ENCODE data around the gene CD160.

CD160 gene

DNA sequence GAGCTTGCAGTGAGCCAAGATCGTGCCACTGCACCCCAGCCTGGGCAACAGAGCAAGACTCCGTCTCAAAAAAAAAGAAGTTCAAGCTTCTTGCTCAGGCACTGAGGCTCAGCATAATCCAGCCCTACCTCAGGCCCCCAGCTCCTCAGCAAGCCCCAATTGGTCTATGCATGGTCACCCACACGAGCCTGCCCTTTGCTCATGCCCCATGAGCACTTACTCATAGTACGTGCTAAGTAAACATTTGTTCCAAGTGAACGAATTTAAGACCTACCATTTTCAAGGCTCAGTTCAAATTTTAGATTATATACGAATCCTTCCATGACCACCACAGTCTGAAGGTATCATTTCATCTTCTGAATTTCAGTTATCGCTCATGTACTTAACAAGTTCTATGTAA, 16.5 kb upstream of the CD160 start:
- TF ChIP-seq, protein P1, sequence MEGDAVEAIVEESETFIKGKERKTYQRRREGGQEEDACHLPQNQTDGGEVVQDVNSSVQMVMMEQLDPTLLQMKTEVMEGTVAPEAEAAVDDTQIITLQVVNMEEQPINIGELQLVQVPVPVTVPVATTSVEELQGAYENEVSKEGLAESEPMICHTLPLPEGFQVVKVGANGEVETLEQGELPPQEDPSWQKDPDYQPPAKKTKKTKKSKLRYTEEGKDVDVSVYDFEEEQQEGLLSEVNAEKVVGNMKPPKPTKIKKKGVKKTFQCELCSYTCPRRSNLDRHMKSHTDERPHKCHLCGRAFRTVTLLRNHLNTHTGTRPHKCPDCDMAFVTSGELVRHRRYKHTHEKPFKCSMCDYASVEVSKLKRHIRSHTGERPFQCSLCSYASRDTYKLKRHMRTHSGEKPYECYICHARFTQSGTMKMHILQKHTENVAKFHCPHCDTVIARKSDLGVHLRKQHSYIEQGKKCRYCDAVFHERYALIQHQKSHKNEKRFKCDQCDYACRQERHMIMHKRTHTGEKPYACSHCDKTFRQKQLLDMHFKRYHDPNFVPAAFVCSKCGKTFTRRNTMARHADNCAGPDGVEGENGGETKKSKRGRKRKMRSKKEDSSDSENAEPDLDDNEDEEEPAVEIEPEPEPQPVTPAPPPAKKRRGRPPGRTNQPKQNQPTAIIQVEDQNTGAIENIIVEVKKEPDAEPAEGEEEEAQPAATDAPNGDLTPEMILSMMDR (IDR thresholded peaks at IDR 0.05; ENCODE audit: low read depth, low read length, missing control alignments) = no peak
- no peak overlapping the region for H3K4me3 ChIP-seq (ENCODE audit: low read depth, low read length)
- DNase-seq (ENCODE audit: low read depth) = no peak

DNA sequence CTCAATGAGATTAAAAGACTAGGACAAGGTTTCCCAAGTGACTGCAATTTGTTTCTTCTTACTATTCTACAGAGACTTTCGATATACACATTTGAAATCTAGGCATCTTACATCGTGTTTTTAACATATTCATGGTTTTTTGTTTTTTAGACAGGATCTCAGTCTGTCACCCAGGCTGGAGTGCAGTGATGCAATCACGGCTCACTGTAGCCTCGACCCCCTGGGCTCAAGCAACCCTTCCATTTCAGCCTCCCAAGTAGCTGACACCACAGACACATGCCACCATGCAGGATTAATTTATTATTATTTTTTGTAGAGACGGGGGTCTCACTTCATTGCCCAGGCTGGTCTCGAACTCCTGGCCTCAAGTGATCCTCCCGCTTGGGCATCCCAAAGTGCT, 13.7 kb upstream of the CD160 start:
- H3K4me3 ChIP-seq (ENCODE audit: low read depth, low read length) = no peak overlapping the region
- TF ChIP-seq, protein P1 (IDR thresholded peaks at IDR 0.05; ENCODE audit: low read depth, low read length, missing control alignments) = no peak
- DNase-seq (ENCODE audit: low read depth) = no peak

DNA sequence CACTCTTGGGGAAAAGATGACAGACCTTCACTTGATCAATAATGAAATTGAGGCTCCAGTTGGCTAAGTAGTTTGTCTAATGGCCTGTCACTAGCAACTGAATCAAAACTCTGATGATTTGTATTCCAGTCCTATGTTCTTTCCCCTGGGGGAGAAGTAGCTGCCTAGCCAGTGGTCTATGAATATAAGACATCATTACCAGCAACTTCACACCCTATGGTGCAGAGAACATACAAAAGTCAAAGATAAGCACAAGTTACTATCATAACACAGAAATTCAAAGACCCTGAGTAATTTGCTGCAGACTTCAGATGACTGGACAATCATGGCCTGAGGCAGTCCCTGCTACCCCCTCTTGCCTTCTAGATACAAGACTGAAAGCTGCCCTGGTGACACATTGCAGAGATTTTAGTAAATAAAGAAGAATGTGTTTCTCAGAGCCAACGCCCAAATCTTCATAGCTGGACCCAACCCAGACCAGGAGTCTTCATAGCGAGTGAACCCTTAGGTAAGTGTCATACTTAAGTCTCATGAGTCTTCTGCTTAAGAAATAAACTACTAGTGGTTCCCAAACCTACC, 13.1 kb upstream of the CD160 start:
- TF ChIP-seq, protein P1 (IDR thresholded peaks at IDR 0.05; ENCODE audit: low read depth, low read length, missing control alignments) = no peak
- DNase-seq (ENCODE audit: low read depth) = no peak
- H3K4me3 ChIP-seq (ENCODE audit: low read depth, low read length) = no peak overlapping the region

DNA sequence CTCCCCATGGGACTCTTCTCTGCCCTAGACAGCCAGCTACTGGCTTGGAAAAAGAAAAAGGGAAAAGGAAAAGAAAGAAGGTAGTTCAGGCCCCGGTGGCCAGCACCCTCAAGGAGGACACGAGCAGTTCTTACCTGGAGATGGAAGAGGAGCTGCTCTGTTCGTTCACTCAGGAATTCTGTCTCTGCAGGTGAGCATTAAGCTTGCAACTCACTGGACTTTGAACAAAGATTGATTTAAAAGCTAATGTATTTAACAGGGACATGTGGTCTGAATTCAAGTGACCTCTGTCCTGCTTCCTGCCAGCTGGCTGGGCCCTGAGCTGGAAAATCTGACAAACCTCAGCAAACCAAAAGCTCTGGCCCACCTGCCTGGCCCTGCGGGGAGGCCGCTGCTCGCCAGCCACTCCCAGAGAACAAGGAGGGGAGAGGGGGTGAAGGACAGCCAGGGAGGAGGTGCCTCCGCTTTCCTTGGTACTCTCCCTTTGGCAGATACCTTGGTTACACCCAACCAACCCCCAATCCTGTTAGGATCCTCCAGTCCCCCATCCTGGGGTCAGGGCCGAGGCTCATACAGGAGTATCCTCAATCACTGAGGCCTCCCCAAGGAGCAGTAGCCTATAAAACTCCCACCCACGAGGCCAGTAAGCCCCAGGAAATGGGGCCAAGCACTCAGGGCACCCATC, 12.0 kb upstream of the CD160 start, which contains the start of gene PDZK1:
PDZK1 (minus strand) TSS at position 186 of the 685 bp plus-strand sequence. CDS start 19,347 bp downstream, outside the sequence.
- TF ChIP-seq, protein P1 (IDR thresholded peaks at IDR 0.05; ENCODE audit: low read depth, low read length, missing control alignments) = no peak
- DNase-seq (ENCODE audit: low read depth) = no peak
- H3K4me3 ChIP-seq (ENCODE audit: low read depth, low read length) = no peak within 1 kb of the TSS

DNA sequence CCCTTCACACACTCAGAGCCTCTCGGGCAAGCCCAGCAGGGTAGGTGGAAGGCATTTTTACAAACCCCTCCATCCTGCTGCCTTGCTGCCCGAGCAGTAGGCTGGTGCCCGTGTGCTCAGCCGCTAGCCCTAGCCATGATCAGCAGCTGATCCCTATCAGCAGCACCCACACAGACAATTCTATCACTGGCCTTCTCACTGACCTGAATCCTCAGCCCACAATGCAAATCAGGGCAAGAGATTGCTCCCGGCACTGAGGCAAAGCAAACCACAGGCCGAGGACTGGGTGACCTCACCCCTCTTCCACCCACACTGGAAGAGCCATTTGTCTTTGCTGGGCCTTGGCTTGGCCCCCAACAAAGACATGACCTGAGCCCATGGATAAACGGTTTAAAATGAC, 11.2 kb upstream of the CD160 start:
- DNase-seq (ENCODE audit: low read depth) = no peak
- TF ChIP-seq, protein P1 (IDR thresholded peaks at IDR 0.05; ENCODE audit: low read depth, low read length, missing control alignments) = no peak

DNA sequence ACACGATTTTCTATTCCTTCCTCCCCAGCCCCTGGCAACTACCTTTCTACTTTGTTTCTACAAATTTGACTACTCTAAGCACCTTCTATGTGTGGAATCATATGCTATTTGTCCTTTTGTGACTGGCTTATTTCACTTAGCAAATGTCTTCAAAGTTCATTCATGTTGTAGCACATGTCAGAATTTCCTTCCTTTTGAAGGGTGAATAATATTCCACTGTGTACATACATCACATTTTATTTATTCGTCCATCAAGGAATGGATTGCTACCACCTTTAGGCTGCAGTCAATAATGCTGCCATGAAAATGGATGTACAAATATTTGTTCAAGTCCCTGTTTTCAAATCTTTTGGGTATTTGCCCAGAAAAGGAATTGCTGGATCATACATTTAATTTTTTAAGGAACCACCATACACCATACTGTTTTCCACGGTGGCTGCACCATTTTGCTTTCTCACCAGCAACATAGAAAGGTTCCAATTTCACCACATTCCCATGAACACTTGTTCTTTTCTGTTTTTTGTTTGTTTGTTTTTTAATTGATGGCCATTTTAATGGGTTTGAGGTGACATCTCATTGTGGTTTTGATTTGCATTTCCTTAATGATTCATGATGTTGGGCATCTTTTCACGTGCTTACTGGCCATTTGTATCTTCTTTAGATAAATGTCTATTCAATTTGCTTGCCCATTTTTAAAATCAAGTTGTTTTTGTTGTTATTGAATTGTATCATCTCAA, 8.8 kb upstream of the CD160 start:
- no peak overlapping the region for H3K4me3 ChIP-seq (ENCODE audit: low read depth, low read length)
- DNase-seq (ENCODE audit: low read depth) = no peak
- TF ChIP-seq, protein P1 (IDR thresholded peaks at IDR 0.05; ENCODE audit: low read depth, low read length, missing control alignments) = no peak

More for the DNA sequence above, 11.2 kb upstream of the CD160 start:
- H3K4me3 ChIP-seq (ENCODE audit: low read depth, low read length) = no peak overlapping the region

All from GM12864 (cell line).